ENCODE data around the gene EI24. TPM values are rescaled to one million over a fixed set of nuclear protein-coding genes. Genes with fewer than 3 reads are reported as not detected.
A peak's percentile ranks its signal among the peaks of the same experiment; 100 is the strongest.

EI24 gene
- polyA plus RNA-seq (2012; rRNA removed), result 85.5 and 104 TPM in 2 replicates
- 119 and 123 TPM in 2 replicates for polyA plus RNA-seq (2012; cell fraction: cytosol; rRNA removed)
- polyA plus RNA-seq (2012; cell fraction: nucleus; rRNA removed), result 18.1 and 29.0 TPM in 2 replicates

DNA sequence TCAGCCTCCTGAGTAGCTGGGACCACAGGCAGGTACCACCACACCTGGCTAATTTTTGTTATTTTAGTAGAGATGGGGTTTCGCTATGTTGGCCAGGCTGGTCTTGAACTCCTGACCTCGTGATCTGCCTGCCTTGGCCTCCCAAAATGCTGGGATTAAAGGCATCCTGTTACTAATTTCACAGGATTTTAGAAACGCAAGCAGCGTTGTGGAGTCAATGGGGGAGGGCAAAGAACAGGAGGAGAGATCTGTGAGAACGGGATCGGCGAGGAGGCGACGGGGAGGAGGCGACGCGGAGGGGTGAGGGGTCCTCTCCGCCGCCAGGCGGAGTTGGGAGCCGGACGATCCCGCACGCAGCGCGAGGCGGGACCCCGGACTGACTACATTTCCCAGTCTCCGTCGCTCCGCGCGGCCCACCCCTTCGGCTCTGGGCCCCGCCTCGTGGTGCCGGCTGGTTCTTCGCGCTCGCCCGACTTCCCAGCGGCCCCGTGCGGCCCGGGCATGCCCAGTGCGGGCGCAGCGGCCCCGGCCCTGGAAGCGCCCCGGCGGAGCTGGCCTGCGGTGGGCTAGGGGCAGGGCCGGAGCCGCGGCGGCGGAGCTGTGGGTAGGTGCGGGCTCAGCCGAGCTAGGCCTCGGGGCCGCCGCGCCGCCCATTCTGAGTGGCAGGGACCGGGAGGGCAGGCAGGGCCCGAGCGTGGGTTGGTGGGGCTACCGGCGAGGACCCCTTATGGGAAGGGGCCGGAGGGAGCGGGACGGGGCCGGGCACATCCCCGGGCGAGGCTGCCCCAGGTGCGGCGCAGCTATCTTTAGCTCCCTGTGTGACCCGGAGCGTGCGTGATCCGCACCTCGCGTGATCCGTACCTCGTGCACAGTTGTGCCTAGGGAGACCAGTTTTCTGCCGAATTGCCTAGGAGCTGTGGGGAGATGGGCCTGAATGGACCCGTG is at the start of gene EI24:
Gene EI24, plus strand, starts transcription at position 508 of the 945 bp plus-strand sequence. CDS start 3,051 bp downstream, outside the sequence.
- Histone ChIP-seq H3K36me3 (replicated peaks in 1 of 2; ENCODE audit: control insufficient read depth in 1 of 2, insufficient read depth in 2 of 2, low read length in 1 of 2) (peaks cover 11 to 27% of the 10 kb centered on the region in 2 experiments), H3K9me2 (no peaks in the 10 kb centered on the region), H3K27ac (ENCODE audit: low read depth in 2 of 2, low read length in 1 of 2) (peak within 1 kb of the TSS; percentile 58 to 77), H3F3A (replicated peaks; ENCODE audit: insufficient read depth) (no peaks in the 10 kb centered on the region), H3K9ac (peak within 1 kb of the TSS; percentile 87), H3K4me3 (ENCODE audit: low read depth in 2 of 2, low read length in 1 of 2) (peak within 1 kb of the TSS; percentile 79 to 89), H3K4me2 (peak within 1 kb of the TSS; percentile 85), H2AFZ (ENCODE audit: low read depth) (peak within 1 kb of the TSS; percentile 99), H3K79me2 (ENCODE audit: insufficient read depth) (peaks cover 39% of the 10 kb centered on the region), H3K9me3 (no peaks in the 10 kb centered on the region), H4K20me1 (ENCODE audit: insufficient read depth) (no peaks in the 10 kb centered on the region), H3K4me1 (ENCODE audit: control insufficient read depth in 1 of 2, insufficient read depth in 2 of 2, low read depth in 1 of 2, low read length in 1 of 2) (peaks cover 10 to 11% of the 10 kb centered on the region in 2 experiments; a peak in 3 of 4 replicates), H3K27me3 (ENCODE audit: insufficient read depth) (no peaks in the 10 kb centered on the region)
- 3% methylated on average over 11 of the region's 83 CpGs for WGBS (ENCODE audit: low lambda C conversion rate)
- ChIA-PET CTCF (interaction anchor here (0.7 to 1.9 kb wide), 17 partner anchors 9 to 1836 kb away, joined by 3 to 6 read pairs (median 3); partner anchors contain the start of gene CHEK1), POLR2A (interaction anchor here (0.6 to 1.5 kb wide), 2 partner anchors 23 to 88 kb away, joined by 3 to 10 read pairs; partner anchors contain the start of gene STT3A)
- peak; percentile 96 for DNase-seq
- no peak for TF ChIP-seq RFX5 (IDR thresholded peaks at IDR 0.05; ENCODE audit: low read length)
- TF ChIP-seq SIN3A (IDR thresholded peaks at IDR 0.05; ENCODE audit: borderline replicate concordance, low read depth, low read length), result no peak
- no peak for TF ChIP-seq JUND (IDR thresholded peaks at IDR 0.05)
- no peak for TF ChIP-seq FOSL2 (IDR thresholded peaks at IDR 0.05; ENCODE audit: borderline replicate concordance, low read depth)
- no peak for TF ChIP-seq ELF1 (IDR thresholded peaks at IDR 0.05)
- TF ChIP-seq, protein P1, sequence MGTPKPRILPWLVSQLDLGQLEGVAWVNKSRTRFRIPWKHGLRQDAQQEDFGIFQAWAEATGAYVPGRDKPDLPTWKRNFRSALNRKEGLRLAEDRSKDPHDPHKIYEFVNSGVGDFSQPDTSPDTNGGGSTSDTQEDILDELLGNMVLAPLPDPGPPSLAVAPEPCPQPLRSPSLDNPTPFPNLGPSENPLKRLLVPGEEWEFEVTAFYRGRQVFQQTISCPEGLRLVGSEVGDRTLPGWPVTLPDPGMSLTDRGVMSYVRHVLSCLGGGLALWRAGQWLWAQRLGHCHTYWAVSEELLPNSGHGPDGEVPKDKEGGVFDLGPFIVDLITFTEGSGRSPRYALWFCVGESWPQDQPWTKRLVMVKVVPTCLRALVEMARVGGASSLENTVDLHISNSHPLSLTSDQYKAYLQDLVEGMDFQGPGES (IDR thresholded peaks at IDR 0.05; ENCODE audit: low read depth, low read length), result no peak
- TF ChIP-seq, protein P2, sequence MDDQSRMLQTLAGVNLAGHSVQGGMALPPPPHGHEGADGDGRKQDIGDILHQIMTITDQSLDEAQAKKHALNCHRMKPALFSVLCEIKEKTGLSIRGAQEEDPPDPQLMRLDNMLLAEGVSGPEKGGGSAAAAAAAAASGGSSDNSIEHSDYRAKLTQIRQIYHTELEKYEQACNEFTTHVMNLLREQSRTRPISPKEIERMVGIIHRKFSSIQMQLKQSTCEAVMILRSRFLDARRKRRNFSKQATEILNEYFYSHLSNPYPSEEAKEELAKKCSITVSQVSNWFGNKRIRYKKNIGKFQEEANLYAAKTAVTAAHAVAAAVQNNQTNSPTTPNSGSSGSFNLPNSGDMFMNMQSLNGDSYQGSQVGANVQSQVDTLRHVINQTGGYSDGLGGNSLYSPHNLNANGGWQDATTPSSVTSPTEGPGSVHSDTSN (IDR thresholded peaks at IDR 0.05), result peak; percentile 14; the same call in 1 of the 2 replicates
- peak; percentile 82 for TF ChIP-seq CHD2 (IDR thresholded peaks at IDR 0.05; ENCODE audit: low read length, partially characterized antibody)
- TF ChIP-seq SMC3 (IDR thresholded peaks at IDR 0.05; ENCODE audit: low read depth, low read length), result peak; percentile 51
- no peak for TF ChIP-seq TEAD4 (IDR thresholded peaks at IDR 0.05; ENCODE audit: borderline replicate concordance, insufficient read depth)
- TF ChIP-seq GABPA (IDR thresholded peaks at IDR 0.05; ENCODE audit: low read depth), result peak; percentile 41; the same call in 1 of the 2 replicates
- no peak for TF ChIP-seq NFIC (IDR thresholded peaks at IDR 0.05; ENCODE audit: borderline replicate concordance)
- TF ChIP-seq, protein P3, sequence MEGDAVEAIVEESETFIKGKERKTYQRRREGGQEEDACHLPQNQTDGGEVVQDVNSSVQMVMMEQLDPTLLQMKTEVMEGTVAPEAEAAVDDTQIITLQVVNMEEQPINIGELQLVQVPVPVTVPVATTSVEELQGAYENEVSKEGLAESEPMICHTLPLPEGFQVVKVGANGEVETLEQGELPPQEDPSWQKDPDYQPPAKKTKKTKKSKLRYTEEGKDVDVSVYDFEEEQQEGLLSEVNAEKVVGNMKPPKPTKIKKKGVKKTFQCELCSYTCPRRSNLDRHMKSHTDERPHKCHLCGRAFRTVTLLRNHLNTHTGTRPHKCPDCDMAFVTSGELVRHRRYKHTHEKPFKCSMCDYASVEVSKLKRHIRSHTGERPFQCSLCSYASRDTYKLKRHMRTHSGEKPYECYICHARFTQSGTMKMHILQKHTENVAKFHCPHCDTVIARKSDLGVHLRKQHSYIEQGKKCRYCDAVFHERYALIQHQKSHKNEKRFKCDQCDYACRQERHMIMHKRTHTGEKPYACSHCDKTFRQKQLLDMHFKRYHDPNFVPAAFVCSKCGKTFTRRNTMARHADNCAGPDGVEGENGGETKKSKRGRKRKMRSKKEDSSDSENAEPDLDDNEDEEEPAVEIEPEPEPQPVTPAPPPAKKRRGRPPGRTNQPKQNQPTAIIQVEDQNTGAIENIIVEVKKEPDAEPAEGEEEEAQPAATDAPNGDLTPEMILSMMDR (IDR thresholded peaks at IDR 0.05), result peak; percentile 65
- TF ChIP-seq TCF12 (IDR thresholded peaks at IDR 0.05), result no peak
- TF ChIP-seq NRF1 (IDR thresholded peaks at IDR 0.05; ENCODE audit: low read depth, low read length), result peak; percentile 84
- peak; percentile 84 for TF ChIP-seq MXI1 (IDR thresholded peaks at IDR 0.05; ENCODE audit: low read depth, low read length)
- TF ChIP-seq, protein P4, sequence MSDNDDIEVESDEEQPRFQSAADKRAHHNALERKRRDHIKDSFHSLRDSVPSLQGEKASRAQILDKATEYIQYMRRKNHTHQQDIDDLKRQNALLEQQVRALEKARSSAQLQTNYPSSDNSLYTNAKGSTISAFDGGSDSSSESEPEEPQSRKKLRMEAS (IDR thresholded peaks at IDR 0.05; ENCODE audit: low read depth), result peak; percentile 51
- peak; percentile 52 for TF ChIP-seq RAD21 (IDR thresholded peaks at IDR 0.05; ENCODE audit: low read length)
- 0 out of 2 replicates have a peak, but pooled peaks have one; percentile 29 for TF ChIP-seq YY1 (IDR thresholded peaks at IDR 0.05; ENCODE audit: low read depth)
- TF ChIP-seq RXRA (IDR thresholded peaks at IDR 0.05; ENCODE audit: borderline replicate concordance, low read depth), result no peak
- TF ChIP-seq, protein P5, sequence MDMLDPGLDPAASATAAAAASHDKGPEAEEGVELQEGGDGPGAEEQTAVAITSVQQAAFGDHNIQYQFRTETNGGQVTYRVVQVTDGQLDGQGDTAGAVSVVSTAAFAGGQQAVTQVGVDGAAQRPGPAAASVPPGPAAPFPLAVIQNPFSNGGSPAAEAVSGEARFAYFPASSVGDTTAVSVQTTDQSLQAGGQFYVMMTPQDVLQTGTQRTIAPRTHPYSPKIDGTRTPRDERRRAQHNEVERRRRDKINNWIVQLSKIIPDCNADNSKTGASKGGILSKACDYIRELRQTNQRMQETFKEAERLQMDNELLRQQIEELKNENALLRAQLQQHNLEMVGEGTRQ (IDR thresholded peaks at IDR 0.05; ENCODE audit: borderline replicate concordance, low read depth, low read length), result no peak
- no peak for TF ChIP-seq FOXJ3 (CRISPR knock-in tag; IDR thresholded peaks at IDR 0.05)
- TF ChIP-seq, protein P6, sequence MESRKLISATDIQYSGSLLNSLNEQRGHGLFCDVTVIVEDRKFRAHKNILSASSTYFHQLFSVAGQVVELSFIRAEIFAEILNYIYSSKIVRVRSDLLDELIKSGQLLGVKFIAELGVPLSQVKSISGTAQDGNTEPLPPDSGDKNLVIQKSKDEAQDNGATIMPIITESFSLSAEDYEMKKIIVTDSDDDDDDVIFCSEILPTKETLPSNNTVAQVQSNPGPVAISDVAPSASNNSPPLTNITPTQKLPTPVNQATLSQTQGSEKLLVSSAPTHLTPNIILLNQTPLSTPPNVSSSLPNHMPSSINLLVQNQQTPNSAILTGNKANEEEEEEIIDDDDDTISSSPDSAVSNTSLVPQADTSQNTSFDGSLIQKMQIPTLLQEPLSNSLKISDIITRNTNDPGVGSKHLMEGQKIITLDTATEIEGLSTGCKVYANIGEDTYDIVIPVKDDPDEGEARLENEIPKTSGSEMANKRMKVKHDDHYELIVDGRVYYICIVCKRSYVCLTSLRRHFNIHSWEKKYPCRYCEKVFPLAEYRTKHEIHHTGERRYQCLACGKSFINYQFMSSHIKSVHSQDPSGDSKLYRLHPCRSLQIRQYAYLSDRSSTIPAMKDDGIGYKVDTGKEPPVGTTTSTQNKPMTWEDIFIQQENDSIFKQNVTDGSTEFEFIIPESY (IDR thresholded peaks at IDR 0.05; ENCODE audit: borderline replicate concordance, low read depth), result no peak
- TF ChIP-seq FOXM1 (IDR thresholded peaks at IDR 0.05; ENCODE audit: low read depth), result no peak
- TF ChIP-seq POLR2AphosphoS5 (IDR thresholded peaks at IDR 0.05; ENCODE audit: low read depth, low read length), result peak; percentile 67; the same call in 1 of the 2 replicates
- TF ChIP-seq GATA2 (CRISPR knock-in tag; IDR thresholded peaks at IDR 0.05), result no peak

Measured in SK-N-SH (cell line).